Measurements from ENCODE around the gene VPS50.

The VPS50 gene

DNA sequence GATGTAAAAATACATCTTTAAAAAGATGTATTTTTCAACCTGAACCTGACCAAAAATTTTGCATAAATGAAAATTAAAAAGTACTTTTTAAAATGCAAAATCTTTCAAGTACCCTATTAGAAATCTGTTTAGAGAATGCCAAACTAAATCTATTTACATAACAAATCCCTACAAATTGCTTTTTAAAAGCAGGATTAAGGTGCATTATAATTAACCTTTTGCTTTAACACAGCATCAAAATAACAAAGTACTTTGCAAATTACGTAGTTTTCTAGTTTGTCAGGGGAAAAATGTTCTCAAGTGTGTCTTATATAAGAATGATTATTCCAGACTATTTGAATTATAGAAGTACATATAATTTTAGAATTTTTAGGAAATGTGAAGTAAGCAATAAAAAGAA is 160.8 kb downstream of the VPS50 start:
- no peak for TF ChIP-seq CTCF (IDR thresholded peaks at IDR 0.05; ENCODE audit: insufficient read depth, low read length, missing control alignments)
- CTCF ChIA-PET = no interaction called here
- no peak for DNase-seq (ENCODE audit: low read depth, low spot score)
- POLR2A ChIA-PET = no interaction called here
- H3K4me3 ChIP-seq (ENCODE audit: low read depth, low read length) = no peak overlapping the region

DNA sequence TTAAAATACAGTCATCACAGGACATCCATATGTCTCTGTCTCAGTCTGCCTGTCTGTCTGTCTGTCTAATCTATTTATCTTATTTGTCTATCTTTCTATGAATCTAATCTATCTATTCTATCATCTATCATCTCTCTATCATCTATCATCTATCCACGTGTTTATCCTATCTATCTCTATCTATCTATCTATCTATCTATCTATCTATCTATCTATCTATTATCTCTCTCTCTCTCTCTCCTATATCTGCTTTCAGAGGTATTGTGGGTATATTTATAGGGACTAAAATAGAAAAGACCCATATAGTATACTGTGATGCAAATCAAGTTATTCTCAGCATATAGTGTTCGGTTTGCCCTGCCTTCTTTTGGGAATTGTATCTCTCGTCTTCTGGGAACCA is 167.5 kb downstream of the VPS50 start:
- POLR2A ChIA-PET = no interaction called here
- no peak for DNase-seq (ENCODE audit: low read depth, low spot score)
- no peak overlapping the region for H3K4me3 ChIP-seq (ENCODE audit: low read depth, low read length)
- no peak for TF ChIP-seq CTCF (IDR thresholded peaks at IDR 0.05; ENCODE audit: insufficient read depth, low read length, missing control alignments)
- CTCF ChIA-PET = no interaction called here

GRCh38 chr7:93402944-93403343 is 170.8 kb downstream of the VPS50 start:
- no peak for TF ChIP-seq CTCF (IDR thresholded peaks at IDR 0.05; ENCODE audit: insufficient read depth, low read length, missing control alignments)
- H3K4me3 ChIP-seq (ENCODE audit: low read depth, low read length) = no peak overlapping the region
- CTCF ChIA-PET = no interaction called here
- no peak for DNase-seq (ENCODE audit: low read depth, low spot score)
- POLR2A ChIA-PET = no interaction called here

DNA sequence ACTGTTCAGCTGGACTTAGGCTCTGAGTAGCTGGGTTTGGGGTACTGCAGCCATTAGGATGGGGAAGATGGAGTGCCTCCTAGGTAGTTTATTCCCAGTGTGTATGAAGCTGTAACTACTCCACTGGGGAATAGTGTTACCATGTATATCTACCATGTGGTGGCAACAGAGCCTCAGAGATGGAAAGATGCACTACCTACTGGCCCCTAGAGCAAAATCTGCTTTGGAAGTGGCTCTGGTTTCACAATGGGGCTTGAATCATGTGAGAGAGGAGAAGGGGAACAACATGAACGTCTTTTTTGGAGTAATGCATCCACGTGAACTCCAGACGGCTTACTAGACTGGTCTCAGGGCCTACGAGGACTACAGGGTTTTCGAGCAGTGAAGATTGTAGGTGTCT is 175.1 kb downstream of the VPS50 start:
- no peak for TF ChIP-seq CTCF (IDR thresholded peaks at IDR 0.05; ENCODE audit: insufficient read depth, low read length, missing control alignments)
- no peak for DNase-seq (ENCODE audit: low read depth, low spot score)
- ChIA-PET POLR2A (no interaction called here), CTCF (no interaction called here)
- no peak overlapping the region for H3K4me3 ChIP-seq (ENCODE audit: low read depth, low read length)

- DNase-seq (ENCODE audit: low read depth, low spot score) = no peak
- CTCF ChIA-PET = interaction anchor here (1.2 kb wide), 1 partner anchor 35 kb away, joined by 3 read pairs; no protein-coding TSS in a partner anchor
- TF ChIP-seq CTCF (IDR thresholded peaks at IDR 0.05; ENCODE audit: insufficient read depth, low read length, missing control alignments) = no peak
- POLR2A ChIA-PET = no interaction called here
- no peak overlapping the region for H3K4me3 ChIP-seq (ENCODE audit: low read depth, low read length)
These were observed 177.2 kb downstream of the VPS50 start for GRCh38 chr7:93409324-93409723.
